ENCODE measurements around the gene NOS3.

GRCh38 chr7:150967349-150967748 is 23.5 kb upstream of the NOS3 start:
- no peak for TF ChIP-seq GLIS2 (tag by site-specific recombination; IDR thresholded peaks at IDR 0.05)
- no peak for TF ChIP-seq HOXA7 (CRISPR knock-in tag; IDR thresholded peaks at IDR 0.05; ENCODE audit: borderline replicate concordance)
- TF ChIP-seq GLI4 (tag by site-specific recombination; IDR thresholded peaks at IDR 0.05), result no peak
- TF ChIP-seq ZNF658 (tag by site-specific recombination; IDR thresholded peaks at IDR 0.05), result no peak
- TF ChIP-seq ZNF114 (tag by site-specific recombination; IDR thresholded peaks at IDR 0.05), result no peak
- no peak for TF ChIP-seq MYNN (tag by site-specific recombination; IDR thresholded peaks at IDR 0.05; ENCODE audit: borderline replicate concordance)
- TF ChIP-seq ZSCAN23 (tag by site-specific recombination; IDR thresholded peaks at IDR 0.05), result no peak
- TF ChIP-seq SALL2 (tag by site-specific recombination; IDR thresholded peaks at IDR 0.05; ENCODE audit: borderline replicate concordance), result no peak
- TF ChIP-seq CTCF (tag by site-specific recombination; IDR thresholded peaks at IDR 0.05), result no peak
- TF ChIP-seq KLF1 (tag by site-specific recombination; IDR thresholded peaks at IDR 0.05), result no peak

Measured in HEK293 (cell line).